ENCODE measurements around the gene ACTG1. TPM values are rescaled to one million over a fixed set of nuclear protein-coding genes. Genes with fewer than 3 reads are reported as not detected.

The ACTG1 gene
- total RNA-seq, 1 experiment from 2014 or later = 3,455 TPM

GRCh38 chr17:81537343-81537855, 24.8 kb upstream of the ACTG1 start (continued):
- TF ChIP-seq ARID4B (CRISPR knock-in tag; IDR thresholded peaks at IDR 0.05; ENCODE audit: borderline replicate concordance) (no peak), SP1 (CRISPR knock-in tag; conservative IDR thresholded peaks at IDR 0.05) (peak; percentile 75; the same call in 1 of the 2 replicates), SOX15 (CRISPR knock-in tag; IDR thresholded peaks at IDR 0.05) (no peak), IRF2 (CRISPR knock-in tag; IDR thresholded peaks at IDR 0.05; ENCODE audit: borderline replicate concordance, low read depth) (no peak), CBFB (CRISPR knock-in tag; IDR thresholded peaks at IDR 0.05; ENCODE audit: low read depth) (no peak), ERG (CRISPR knock-in tag; IDR thresholded peaks at IDR 0.05) (no peak), ATF3 (CRISPR knock-in tag; conservative IDR thresholded peaks at IDR 0.05) (no peak), HMGXB4 (CRISPR knock-in tag; IDR thresholded peaks at IDR 0.05) (peak; percentile 49; the same call in 1 of the 2 replicates), ATF6 (CRISPR knock-in tag; IDR thresholded peaks at IDR 0.05) (no peak), NFE2L1 (CRISPR knock-in tag; IDR thresholded peaks at IDR 0.05) (no peak), CREM (CRISPR knock-in tag; IDR thresholded peaks at IDR 0.05) (no peak; the same call in 1 of the 2 replicates), STAT6 (CRISPR knock-in tag; conservative IDR thresholded peaks at IDR 0.05; ENCODE audit: low read depth) (no peak)

Data from WTC11 (cell line).